AG04449 (cell line): Measurements from ENCODE around the gene EYS.

Experiments
- CTCF ChIA-PET: fragments of 350-600 bp; formaldehyde crosslinking; extraction: SDS; loops from one replicate; lab custom pipeline; 2021; ENCODE audit warnings: antibody characterized with exemption; lab: Yijun Ruan, JAX
- POLR2A ChIA-PET: fragments of 400-600, 350-600 bp; formaldehyde crosslinking; extraction: SDS; loops from one replicate; lab custom pipeline; 2020; ENCODE audit warnings: antibody characterized with exemption, inconsistent platforms; lab: Yijun Ruan, JAX
- DNase-seq: peaks from one replicate; pipeline ENCODE4 v3.0.0-alpha.2; 2010; ENCODE audit warnings: low read depth, low spot score
- H3K4me3 ChIP-seq: 2 replicates; pipeline ENCODE4 v1.5.1; 2011; ENCODE audit warnings: low read depth, mild to moderate bottlenecking, control low read depth, low read length
- TF ChIP-seq, protein P1 (sequence below): IDR thresholded peaks from one replicate; pipeline ENCODE4 v1.5.1; 2011; ENCODE audit warnings: mild to moderate bottlenecking, moderate library complexity, low read length, control low read depth, inconsistent platforms; ENCODE audit not compliant: insufficient read depth; ENCODE audit errors: missing control alignments

Gene EYS

GRCh38 chr6:65116326-65116725, 590.7 kb downstream of the EYS start:
- no peak overlapping the region for H3K4me3 ChIP-seq
- ChIA-PET POLR2A (no interaction called here), CTCF (no interaction called here)
- TF ChIP-seq, protein P1, sequence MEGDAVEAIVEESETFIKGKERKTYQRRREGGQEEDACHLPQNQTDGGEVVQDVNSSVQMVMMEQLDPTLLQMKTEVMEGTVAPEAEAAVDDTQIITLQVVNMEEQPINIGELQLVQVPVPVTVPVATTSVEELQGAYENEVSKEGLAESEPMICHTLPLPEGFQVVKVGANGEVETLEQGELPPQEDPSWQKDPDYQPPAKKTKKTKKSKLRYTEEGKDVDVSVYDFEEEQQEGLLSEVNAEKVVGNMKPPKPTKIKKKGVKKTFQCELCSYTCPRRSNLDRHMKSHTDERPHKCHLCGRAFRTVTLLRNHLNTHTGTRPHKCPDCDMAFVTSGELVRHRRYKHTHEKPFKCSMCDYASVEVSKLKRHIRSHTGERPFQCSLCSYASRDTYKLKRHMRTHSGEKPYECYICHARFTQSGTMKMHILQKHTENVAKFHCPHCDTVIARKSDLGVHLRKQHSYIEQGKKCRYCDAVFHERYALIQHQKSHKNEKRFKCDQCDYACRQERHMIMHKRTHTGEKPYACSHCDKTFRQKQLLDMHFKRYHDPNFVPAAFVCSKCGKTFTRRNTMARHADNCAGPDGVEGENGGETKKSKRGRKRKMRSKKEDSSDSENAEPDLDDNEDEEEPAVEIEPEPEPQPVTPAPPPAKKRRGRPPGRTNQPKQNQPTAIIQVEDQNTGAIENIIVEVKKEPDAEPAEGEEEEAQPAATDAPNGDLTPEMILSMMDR = no peak
- DNase-seq = no peak

- TF ChIP-seq, protein P1 = no peak
- POLR2A ChIA-PET = no interaction called here
- CTCF ChIA-PET = no interaction called here
- no peak for DNase-seq
- no peak overlapping the region for H3K4me3 ChIP-seq
Measured at GRCh38 chr6:65113581-65113980, 593.4 kb downstream of the EYS start.

GRCh38 chr6:65112435-65112834, 594.6 kb downstream of the EYS start:
- ChIA-PET POLR2A (no interaction called here), CTCF (no interaction called here)
- TF ChIP-seq, protein P1 = no peak
- DNase-seq = no peak
- no peak overlapping the region for H3K4me3 ChIP-seq

DNA sequence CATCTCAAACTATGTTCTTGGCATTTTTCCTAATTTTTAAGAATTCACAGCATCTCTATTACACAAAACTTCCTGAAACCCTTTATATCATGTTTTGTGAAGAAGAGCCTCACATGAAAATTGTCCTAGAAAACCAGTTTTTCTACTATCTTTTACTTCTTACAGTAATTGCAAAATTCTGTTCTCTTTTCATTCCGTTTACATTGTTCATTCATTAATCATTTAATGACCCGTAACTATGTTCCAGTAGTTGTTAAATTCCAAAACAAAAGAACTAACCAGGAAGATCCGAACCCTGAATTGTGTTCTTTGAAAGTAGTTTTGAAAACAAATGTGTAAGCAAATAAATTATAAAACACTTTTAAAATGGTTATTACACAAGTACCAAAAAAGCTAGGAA, 597.0 kb downstream of the EYS start:
- ChIA-PET CTCF (no interaction called here), POLR2A (no interaction called here)
- TF ChIP-seq, protein P1 = no peak
- DNase-seq = no peak
- no peak overlapping the region for H3K4me3 ChIP-seq

DNA sequence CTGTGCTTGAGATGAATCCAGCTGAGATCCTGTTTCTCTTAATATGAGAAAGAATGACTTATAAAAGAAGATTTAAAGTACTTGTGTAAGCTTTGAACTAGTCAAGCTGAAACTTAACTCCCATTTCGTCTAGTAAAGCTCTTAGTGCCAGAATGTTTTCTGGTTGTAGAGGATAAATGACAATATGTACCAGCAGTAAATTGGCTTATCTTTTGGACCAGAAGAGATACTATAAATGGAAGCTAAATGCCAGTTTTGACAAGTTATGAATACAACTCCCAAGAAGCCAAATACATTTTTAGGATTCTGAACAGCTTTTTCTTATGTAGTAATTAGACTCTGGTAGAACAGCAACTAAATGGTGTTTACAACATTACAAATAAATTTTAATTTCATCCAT, 608.7 kb downstream of the EYS start:
- TF ChIP-seq, protein P1 = no peak
- ChIA-PET POLR2A (no interaction called here), CTCF (no interaction called here)
- H3K4me3 ChIP-seq = no peak overlapping the region
- no peak for DNase-seq

DNA sequence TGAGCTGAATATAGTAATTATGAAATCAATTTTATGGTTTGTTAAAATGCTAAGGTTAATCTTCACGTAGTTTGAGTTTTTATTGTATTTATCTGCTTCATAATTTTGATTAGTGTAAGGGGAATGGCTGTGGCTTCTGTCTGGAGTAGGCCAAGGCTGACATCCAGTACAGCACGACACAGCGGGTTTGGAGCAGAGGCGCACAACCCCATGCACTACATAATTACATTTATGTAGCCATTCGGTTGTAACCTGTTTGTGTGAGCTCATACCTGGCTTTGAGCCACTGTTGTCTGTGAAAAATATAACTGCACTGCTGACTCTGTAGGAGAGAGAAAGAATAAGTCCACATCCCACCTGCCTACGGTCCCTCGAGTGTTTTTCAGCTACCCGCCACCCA, 615.5 kb downstream of the EYS start:
- TF ChIP-seq, protein P1 = no peak
- H3K4me3 ChIP-seq = no peak overlapping the region
- DNase-seq = no peak
- ChIA-PET POLR2A (no interaction called here), CTCF (no interaction called here)
